GM19193 (cell line): ENCODE data around the gene ZHX3.

Source experiments
- POLR2A ChIP-seq: IDR thresholded peaks from 4 replicates; pipeline ENCODE4 v1.6.1; 2011; ENCODE audit not compliant: insufficient read depth, insufficient read length; ENCODE audit errors: extremely low read depth

ZHX3 gene

GRCh38 chr20:41142245-41142644 is 175.3 kb downstream of the ZHX3 start:
- no peak for TF ChIP-seq POLR2A

- no peak for TF ChIP-seq POLR2A
Observed at GRCh38 chr20:41141153-41141815, 176.2 kb downstream of the ZHX3 start.

- TF ChIP-seq POLR2A: no peak
Observed at GRCh38 chr20:41140226-41141133, 177.1 kb downstream of the ZHX3 start.

GRCh38 chr20:41139227-41140093 is 178.1 kb downstream of the ZHX3 start:
- TF ChIP-seq POLR2A: no peak

- TF ChIP-seq POLR2A: no peak
Observed at GRCh38 chr20:41138475-41139226, 178.9 kb downstream of the ZHX3 start.

GRCh38 chr20:41137614-41138474 is 179.7 kb downstream of the ZHX3 start:
- TF ChIP-seq POLR2A: peak; percentile 32

GRCh38 chr20:41136680-41137613 is 180.6 kb downstream of the ZHX3 start, which contains the start of gene PLCG1:
TSS of gene PLCG1 (plus strand) at chr20:41137543. CDS start at chr20:41137642, 99 bp downstream.
- TF ChIP-seq POLR2A: peak; percentile 62

GRCh38 chr20:41135888-41136679 is 181.4 kb downstream of the ZHX3 start:
- no peak for TF ChIP-seq POLR2A

GRCh38 chr20:41135187-41135887 is 182.2 kb downstream of the ZHX3 start:
- TF ChIP-seq POLR2A: no peak

GRCh38 chr20:41134362-41135186 is 183.0 kb downstream of the ZHX3 start:
- TF ChIP-seq POLR2A: no peak

GRCh38 chr20:41133709-41134361 is 183.7 kb downstream of the ZHX3 start:
- no peak for TF ChIP-seq POLR2A
